ENCODE results near the gene KLLN.

GRCh38 chr10:87875929-87876571 lies 12.7 kb upstream of the KLLN start:
- TF ChIP-seq CTCF (IDR thresholded peaks at IDR 0.05) (no peak), ZFX (IDR thresholded peaks at IDR 0.05; ENCODE audit: borderline replicate concordance) (no peak)

Measured in 22Rv1 (cell line).